HepG2 (cell line): Measurements from ENCODE around the gene SRCAP. TPM values are rescaled to one million over a fixed set of nuclear protein-coding genes. Genes with fewer than 3 reads are reported as not detected.
A peak's percentile ranks its signal among the peaks of the same experiment; 100 is the strongest.

Experiments used
- FOXA1 ChIP-seq, 2 experiments: fragments of 450-650 bp in 1 of 2; sonication (generic) in 1 of 2; formaldehyde crosslinking in 1 of 2; IDR thresholded peaks; 2 replicates each; pipeline versions ENCODE4 v1.4.0 to v1.6.1; 2016 to 2020; ENCODE audit warnings: missing genetic modification reagents in 1 of 2
- HMG20B ChIP-seq: conservative IDR thresholded peaks from 2 replicates; pipeline ENCODE4 v1.6.1; 2016; ENCODE audit warnings: missing genetic modification reagents, missing compliant biosample characterization
- JDP2 ChIP-seq: sonication (generic); formaldehyde crosslinking; IDR thresholded peaks from 2 replicates; pipeline ENCODE4 v1.8.1; 2022; ENCODE audit warnings: missing genetic modification reagents, borderline replicate concordance
- KAT2B ChIP-seq: fragments of 150-350 bp; IDR thresholded peaks from 2 replicates; pipeline ENCODE4 v1.6.1; 2014; ENCODE audit warnings: low read depth, low read length, borderline replicate concordance
- MED8 ChIP-seq: sonication (generic); formaldehyde crosslinking; IDR thresholded peaks from 2 replicates; pipeline ENCODE4 v1.8.1; 2023; ENCODE audit warnings: mild to moderate bottlenecking, missing genetic modification reagents; ENCODE audit not compliant: insufficient replicate concordance
- NFYB ChIP-seq: sonication (generic); formaldehyde crosslinking; IDR thresholded peaks from 2 replicates; pipeline ENCODE4 v1.4.0; 2020; ENCODE audit warnings: missing genetic modification reagents
- PRDM4 ChIP-seq: sonication (generic); formaldehyde crosslinking; IDR thresholded peaks from 2 replicates; pipeline ENCODE4 v1.9.0; 2021; ENCODE audit warnings: missing genetic modification reagents, borderline replicate concordance
- RAD51 ChIP-seq: fragments of 450-650 bp; IDR thresholded peaks from 2 replicates; pipeline ENCODE4 v1.6.1; 2016; ENCODE audit warnings: borderline replicate concordance
- SOX13 ChIP-seq, 3 experiments: fragments of 450-650 bp in 1 of 3; sonication (generic) in 1 of 3; formaldehyde crosslinking in 1 of 3; IDR thresholded peaks in 2 of 3; conservative IDR thresholded peaks in 1 of 3; 2 replicates each; pipeline versions ENCODE4 v1.5.0 to v1.6.1; 2016 to 2020; ENCODE audit warnings: antibody characterized with exemption in 1 of 3, mild to moderate bottlenecking in 1 of 3, missing compliant biosample characterization in 1 of 3, missing genetic modification reagents in 1 of 3, moderate library complexity in 1 of 3
- TCF7L2 ChIP-seq: IDR thresholded peaks from 2 replicates; pipeline ENCODE4 v1.6.1; 2011; ENCODE audit warnings: mild to moderate bottlenecking, low read depth, low read length, moderate library complexity
- TFAP4 ChIP-seq: sonication (generic); IDR thresholded peaks from 2 replicates; pipeline ENCODE4 v1.6.1; 2016; ENCODE audit warnings: low read depth, borderline replicate concordance
- THAP7 ChIP-seq: sonication (generic); formaldehyde crosslinking; IDR thresholded peaks from 2 replicates; pipeline ENCODE4 v1.8.1; 2023; ENCODE audit warnings: mild to moderate bottlenecking, missing genetic modification reagents
- ZNF724P ChIP-seq: sonication (generic); formaldehyde crosslinking; IDR thresholded peaks from 2 replicates; pipeline ENCODE4 v1.8.0; 2022; ENCODE audit warnings: missing genetic modification reagents, borderline replicate concordance
- ZNF800 ChIP-seq: sonication (generic); formaldehyde crosslinking; IDR thresholded peaks from 2 replicates; pipeline ENCODE4 v1.4.0; 2020; ENCODE audit warnings: missing genetic modification reagents
- polyA plus RNA-seq, 8 experiments: library from polyadenylated mRNA; depleted of rRNA in 3 of 8; stranded (reverse) in 7 of 8; unstranded in 1 of 8; fragments of >200 nt; fragmentation: Illumina TruSeq in 4 of 8; extraction: Trizol in 4 of 8; gene quantifications; 2 replicates each; pipeline versions ENCODE4 v1.2.1 to v1.2.3, GENCODE V29; 2011 to 2016; ENCODE audit warnings: low read depth in 4 of 8, missing spikeins in 1 of 8, mixed read lengths in 1 of 8; ENCODE audit not compliant: insufficient read depth in 1 of 8
- total RNA-seq, 5 experiments: library from RNA; depleted of rRNA; stranded (reverse); fragments of >200 nt; fragmentation: Illumina TruSeq; extraction: Trizol; gene quantifications; 2 replicates each; pipeline ENCODE4 v1.2.3, GENCODE V29; 2016; ENCODE audit warnings: low read depth in 1 of 5
- TF ChIP-seq, protein P1 (sequence below): IDR thresholded peaks from 2 replicates; pipeline ENCODE4 v1.6.1; 2016; ENCODE audit warnings: mild to moderate bottlenecking
- TF ChIP-seq, protein P2 (sequence below): sonication (generic); formaldehyde crosslinking; IDR thresholded peaks from 2 replicates; pipeline ENCODE4 v1.4.0; 2020; ENCODE audit warnings: mild to moderate bottlenecking, missing genetic modification reagents

The SRCAP gene
- total and polyA plus RNA-seq, 2 of the 13 experiments (the other 11 are each of a cell fraction or from before 2014, with no cell fraction given) = 4.9 to 9.0 TPM

DNA sequence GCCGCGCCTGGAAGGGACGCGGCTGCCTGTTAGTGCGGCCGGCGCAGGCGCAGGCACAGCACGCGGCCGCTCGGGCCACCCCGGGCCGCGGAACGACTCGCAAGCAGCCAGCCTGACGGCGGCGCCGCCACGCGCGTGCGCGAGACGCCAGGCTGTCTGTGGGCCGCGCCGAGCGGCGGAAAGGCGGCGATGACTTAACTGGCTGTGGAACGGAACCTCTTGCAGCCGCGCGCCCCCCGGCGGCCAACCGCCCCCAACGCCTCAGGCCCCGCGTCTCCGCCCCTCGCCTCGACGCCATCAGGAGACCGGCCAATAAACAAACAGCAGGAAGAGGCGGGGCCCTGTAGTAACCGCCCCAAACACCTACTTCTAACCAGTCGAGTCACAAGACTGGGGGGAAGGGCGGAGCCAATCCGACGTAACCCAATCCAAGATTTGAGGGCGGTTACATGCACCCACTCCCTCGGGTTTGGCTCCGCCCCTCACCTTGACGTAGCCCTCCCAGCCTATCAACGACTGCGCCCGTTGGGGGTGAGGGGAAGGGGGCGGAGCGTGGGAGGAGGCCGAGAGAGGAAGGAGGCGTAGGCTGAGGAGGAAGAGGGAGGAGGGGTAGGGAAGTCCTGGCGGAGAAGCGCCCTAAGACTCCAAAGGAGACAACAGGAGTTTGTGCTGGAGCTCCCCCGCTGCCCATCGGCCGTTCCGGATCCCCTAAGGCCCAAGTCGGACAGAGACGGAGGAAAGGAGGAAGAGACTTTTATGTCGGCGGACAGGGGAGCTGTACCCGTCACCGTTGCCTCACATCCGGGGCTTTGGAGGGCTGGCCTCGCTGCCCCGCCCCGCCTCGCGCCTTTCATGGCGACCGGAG lies 40.9 kb upstream of the SRCAP start, which contains the start of gene FBRS (continued):
- TF ChIP-seq THAP7 (CRISPR knock-in tag) (peak; percentile 91; the same call in 1 of the 2 replicates), HMG20B (no peak), MED8 (CRISPR knock-in tag) (peak; percentile 40), TCF7L2 (no peak), NFYB (CRISPR knock-in tag) (peak; percentile 91), TFAP4 (peak; percentile 39; the same call in 1 of the 2 replicates), SOX13 (IDR thresholded peaks at IDR 0.05) (no peak), SOX13 (CRISPR knock-in tag; conservative IDR thresholded peaks at IDR 0.05 in 1 of 2, IDR thresholded peaks at IDR 0.05 in 1 of 2) (peak in 1 of 2 experiments; percentile 58; a peak in 2 of 4 replicates), RAD51 (no peak), PRDM4 (CRISPR knock-in tag) (no peak), ZNF800 (CRISPR knock-in tag) (no peak; the same call in 1 of the 2 replicates), ZNF724P (CRISPR knock-in tag) (no peak), KAT2B (no peak), JDP2 (CRISPR knock-in tag) (no peak), FOXA1 (IDR thresholded peaks at IDR 0.05) (no peak), FOXA1 (CRISPR knock-in tag; IDR thresholded peaks at IDR 0.05) (peak; percentile 61)
- TF ChIP-seq, protein P1, sequence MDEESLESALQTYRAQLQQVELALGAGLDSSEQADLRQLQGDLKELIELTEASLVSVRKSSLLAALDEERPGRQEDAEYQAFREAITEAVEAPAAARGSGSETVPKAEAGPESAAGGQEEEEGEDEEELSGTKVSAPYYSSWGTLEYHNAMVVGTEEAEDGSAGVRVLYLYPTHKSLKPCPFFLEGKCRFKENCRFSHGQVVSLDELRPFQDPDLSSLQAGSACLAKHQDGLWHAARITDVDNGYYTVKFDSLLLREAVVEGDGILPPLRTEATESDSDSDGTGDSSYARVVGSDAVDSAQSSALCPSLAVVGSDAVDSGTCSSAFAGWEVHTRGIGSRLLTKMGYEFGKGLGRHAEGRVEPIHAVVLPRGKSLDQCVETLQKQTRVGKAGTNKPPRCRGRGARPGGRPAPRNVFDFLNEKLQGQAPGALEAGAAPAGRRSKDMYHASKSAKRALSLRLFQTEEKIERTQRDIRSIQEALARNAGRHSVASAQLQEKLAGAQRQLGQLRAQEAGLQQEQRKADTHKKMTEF (CRISPR knock-in tag) = peak; percentile 88
- TF ChIP-seq, protein P2, sequence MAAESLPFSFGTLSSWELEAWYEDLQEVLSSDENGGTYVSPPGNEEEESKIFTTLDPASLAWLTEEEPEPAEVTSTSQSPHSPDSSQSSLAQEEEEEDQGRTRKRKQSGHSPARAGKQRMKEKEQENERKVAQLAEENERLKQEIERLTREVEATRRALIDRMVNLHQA = no peak
